Muscle layer of colon (tissue), 2 donors: ENCODE results near the gene ADM.

Experiments
- H3K27ac ChIP-seq: one replicate; pipeline ENCODE4 v1.7.0; 2013; ENCODE audit warnings: low read depth, mild to moderate bottlenecking, low read length, moderate library complexity
- H3K27me3 ChIP-seq, 2 donors: one replicate each; pipeline ENCODE4 v1.7.0; 2013; ENCODE audit warnings: low read length in 2 of 2, mild to moderate bottlenecking in 2 of 2; ENCODE audit not compliant: insufficient read depth in 2 of 2, control insufficient read depth in 1 of 2
- H3K36me3 ChIP-seq: one replicate; pipeline ENCODE4 v1.7.0; 2013; ENCODE audit warnings: mild to moderate bottlenecking, low read length; ENCODE audit not compliant: insufficient read depth
- H3K4me1 ChIP-seq: one replicate; pipeline ENCODE4 v1.7.0; 2013; ENCODE audit warnings: mild to moderate bottlenecking, low read length; ENCODE audit not compliant: insufficient read depth
- H3K4me3 ChIP-seq, 2 donors: one replicate each; pipeline ENCODE4 v1.7.0; 2013; ENCODE audit warnings: low read length in 2 of 2, low read depth in 1 of 2, mild to moderate bottlenecking in 1 of 2, moderate library complexity in 1 of 2
- H3K9ac ChIP-seq: one replicate; pipeline ENCODE4 v1.7.0; 2013; ENCODE audit warnings: low read length
- H3K9me3 ChIP-seq: one replicate; pipeline ENCODE4 v1.7.0; 2013; ENCODE audit warnings: mild to moderate bottlenecking, low read length
- donor health status: abdominal sarcoma.
- donor health status: Adenocarcinoma of cecum.

Gene ADM

DNA sequence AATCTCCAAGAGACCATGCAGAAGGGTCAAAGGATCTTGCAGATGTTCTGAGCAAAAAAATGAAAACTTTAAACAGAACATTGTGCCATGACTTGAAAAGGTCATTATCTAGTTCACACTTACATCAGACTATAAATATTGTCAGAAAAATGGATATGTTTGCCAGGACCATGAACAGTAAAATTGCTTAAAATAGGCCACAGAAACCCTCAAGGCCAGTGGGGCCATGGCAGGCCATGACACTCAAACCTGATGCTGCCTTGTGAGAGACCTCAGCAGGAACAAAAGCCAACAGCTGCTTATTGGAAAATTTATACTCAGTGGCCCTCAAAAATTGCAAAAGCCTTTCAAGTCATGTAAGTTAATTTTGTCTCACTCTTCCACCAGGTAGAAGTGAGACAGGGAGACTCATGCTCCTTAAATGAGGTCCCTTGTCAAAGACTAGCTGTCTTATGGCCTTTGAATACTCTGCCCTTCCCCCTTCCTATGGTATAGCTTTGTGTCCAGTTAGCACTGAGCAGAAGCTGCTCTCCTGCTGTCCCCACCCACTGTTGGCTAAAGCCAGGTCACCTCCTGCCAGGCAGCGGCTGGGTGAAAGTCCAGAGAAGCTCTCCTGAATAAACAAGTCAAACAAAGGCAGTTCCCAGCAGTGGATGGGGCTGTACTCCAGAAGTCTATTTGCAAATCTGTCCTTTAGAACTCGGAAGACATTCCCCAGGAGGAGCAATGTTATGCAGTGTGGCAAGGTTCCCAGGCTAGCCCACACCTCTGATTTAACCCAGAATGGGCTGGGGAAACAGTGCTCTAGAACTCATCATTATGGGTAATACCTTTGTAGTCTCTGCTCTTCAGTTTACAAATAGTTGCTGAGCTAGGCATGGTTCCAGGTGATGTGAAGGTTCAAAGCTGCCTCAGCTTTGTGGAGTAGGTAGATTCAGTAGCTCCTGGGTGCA is 21.4 kb downstream of the ADM start:
- no peaks in the 10 kb centered on the region for H3K27me3 ChIP-seq
- no peaks in the 10 kb centered on the region for H3K9me3 ChIP-seq
- no peak overlapping the region for H3K4me3 ChIP-seq
- peak overlapping the region; percentile 35 for H3K27ac ChIP-seq
- no peak overlapping the region for H3K9ac ChIP-seq
- H3K36me3 ChIP-seq, result no peaks in the 10 kb centered on the region
- peaks cover 67% of the 10 kb centered on the region for H3K4me1 ChIP-seq

DNA sequence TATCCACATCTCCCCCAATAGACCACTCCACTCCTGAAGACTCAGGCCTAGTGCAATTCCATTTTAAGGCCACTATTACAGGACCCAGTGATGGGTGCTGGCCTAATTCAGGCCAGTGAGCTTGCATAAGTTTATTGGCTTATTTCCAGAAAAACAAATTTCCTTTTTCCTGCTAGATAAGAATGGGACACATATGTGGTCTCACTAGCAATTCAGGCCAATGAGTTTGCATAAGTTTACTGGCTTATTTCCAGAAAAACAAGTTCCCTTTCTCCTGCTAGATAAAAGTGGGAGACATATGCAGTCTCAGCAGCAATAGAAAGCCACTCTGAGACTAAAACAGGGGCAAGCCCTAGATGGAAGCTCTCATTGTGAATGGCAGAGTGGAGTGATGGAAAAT is 22.4 kb downstream of the ADM start:
- Histone ChIP-seq H3K27ac (no peak overlapping the region), H3K4me1 (peaks cover 61% of the 10 kb centered on the region), H3K4me3 (no peak overlapping the region), H3K36me3 (no peaks in the 10 kb centered on the region), H3K9ac (no peak overlapping the region), H3K27me3 (no peaks in the 10 kb centered on the region), H3K9me3 (no peaks in the 10 kb centered on the region)

DNA sequence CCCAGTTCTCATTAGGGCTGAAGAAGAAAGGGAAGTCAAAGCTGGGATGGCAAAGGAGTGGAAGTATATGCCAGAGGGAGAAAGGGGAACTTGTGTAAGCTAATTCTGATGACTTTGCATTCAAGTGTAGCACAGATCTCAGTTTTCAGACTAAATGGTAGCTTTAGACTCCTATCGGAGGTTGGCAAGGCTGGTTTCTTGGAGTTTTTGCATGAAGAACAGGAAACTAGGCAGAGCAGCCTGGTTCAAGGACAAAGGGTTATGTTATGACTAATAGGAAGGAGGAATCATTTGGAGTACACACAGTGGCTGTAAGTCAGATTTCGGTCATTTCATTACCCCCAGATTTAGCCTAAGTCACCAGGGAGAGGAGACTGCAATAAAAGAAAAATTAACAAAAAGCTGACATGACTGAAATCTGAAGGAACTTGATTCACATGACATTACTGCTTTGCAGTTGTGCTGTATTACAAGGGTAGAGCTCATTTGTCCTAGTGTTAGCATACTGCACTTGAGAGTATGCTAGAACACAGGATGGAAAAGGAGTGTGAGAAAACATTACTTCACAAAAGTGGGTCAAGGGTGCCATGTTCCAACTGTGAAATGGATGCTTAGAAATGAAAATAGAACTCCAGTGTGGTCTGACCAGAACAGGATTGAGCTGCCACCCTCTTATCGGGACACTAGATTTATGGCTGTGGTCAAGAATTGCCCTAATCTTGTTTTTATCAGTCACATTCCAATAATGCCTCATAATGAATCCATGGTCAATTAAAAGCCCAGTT is 23.6 kb downstream of the ADM start:
- Histone ChIP-seq H3K4me3 (peak overlapping the region in 1 of 2 donors; percentile 3), H3K4me1 (peaks cover 49% of the 10 kb centered on the region), H3K9ac (no peak overlapping the region), H3K36me3 (no peaks in the 10 kb centered on the region), H3K9me3 (no peaks in the 10 kb centered on the region), H3K27ac (no peak overlapping the region), H3K27me3 (no peaks in the 10 kb centered on the region)

DNA sequence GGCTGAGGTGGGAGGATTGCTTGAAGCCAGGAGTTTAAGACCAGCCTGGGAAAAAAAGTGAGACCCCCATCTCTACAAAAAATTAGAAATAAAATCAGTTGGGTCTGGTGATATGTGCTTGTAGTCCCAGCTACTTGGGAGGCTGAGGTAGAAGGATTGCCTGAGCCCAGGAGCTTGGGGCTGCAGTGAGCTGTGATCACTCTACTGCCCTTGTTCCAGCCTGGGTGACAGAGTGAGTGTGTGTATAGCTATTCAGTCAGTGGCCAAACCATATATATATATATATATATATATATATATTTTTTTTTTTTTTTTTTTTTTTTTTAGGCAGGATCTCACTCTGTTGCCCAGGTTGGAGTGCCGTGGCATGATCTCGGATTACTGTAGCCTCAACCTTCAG is 24.5 kb downstream of the ADM start:
- no peak overlapping the region for H3K27ac ChIP-seq
- H3K9ac ChIP-seq, result no peak overlapping the region
- no peaks in the 10 kb centered on the region for H3K27me3 ChIP-seq
- H3K36me3 ChIP-seq, result no peaks in the 10 kb centered on the region
- peaks cover 45% of the 10 kb centered on the region for H3K4me1 ChIP-seq
- no peaks in the 10 kb centered on the region for H3K9me3 ChIP-seq
- H3K4me3 ChIP-seq, result no peak overlapping the region

DNA sequence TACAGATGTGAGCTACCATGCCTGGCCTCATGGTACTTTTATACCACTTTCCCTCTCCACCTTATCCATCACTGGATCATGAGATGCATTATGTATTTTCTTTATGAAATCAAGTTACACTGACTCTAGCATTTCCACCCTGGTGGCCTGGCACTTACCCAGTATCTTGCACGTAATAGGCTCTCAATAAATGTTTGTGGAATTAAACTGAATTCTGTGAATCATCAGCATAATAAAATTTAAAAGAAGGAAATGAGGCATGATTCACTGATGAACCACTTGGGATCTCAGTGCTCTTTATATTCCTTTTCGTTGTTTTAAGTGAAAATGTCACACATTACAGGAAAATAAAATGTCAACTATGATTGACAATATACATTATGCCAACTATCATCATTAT is 25.1 kb downstream of the ADM start:
- Histone ChIP-seq H3K36me3 (no peaks in the 10 kb centered on the region), H3K9ac (no peak overlapping the region), H3K27me3 (no peaks in the 10 kb centered on the region), H3K27ac (no peak overlapping the region), H3K4me3 (no peak overlapping the region), H3K4me1 (peaks cover 40% of the 10 kb centered on the region), H3K9me3 (no peaks in the 10 kb centered on the region)

DNA sequence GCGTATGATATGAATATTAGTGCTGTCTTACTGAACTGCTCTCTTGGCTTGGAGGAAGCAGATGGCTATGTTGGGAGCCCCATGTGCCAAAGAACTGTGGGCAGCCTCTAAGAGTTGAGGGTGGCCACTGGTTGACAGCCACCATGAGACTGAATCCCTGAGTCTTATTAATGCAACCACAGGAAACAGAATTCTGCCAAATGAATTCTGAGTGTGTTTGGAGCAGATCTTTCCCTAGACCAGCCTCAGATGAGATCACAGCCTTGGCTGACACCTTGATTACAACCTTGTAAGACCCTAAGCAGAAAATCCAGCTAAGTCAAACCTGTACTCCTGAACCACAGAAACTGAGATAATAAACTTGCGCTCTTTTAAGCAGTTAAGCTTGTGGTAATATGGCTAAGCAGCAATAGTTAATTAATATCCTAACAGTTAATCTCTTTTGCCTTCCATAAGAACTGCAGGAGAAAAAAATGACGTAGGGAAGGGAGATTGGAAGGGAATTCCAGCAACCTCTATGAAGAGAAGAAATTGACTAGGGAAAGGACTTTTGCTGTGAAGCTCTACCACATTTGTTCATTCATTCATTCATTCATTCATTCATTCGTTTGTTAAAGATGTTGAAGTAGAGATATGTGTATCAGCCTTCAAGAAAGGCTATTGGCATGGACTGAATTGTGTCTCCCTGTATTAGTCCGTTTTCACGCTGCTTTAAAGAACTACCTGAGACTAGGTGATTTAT is 26.8 kb downstream of the ADM start:
- no peaks in the 10 kb centered on the region for H3K36me3 ChIP-seq
- no peaks in the 10 kb centered on the region for H3K27me3 ChIP-seq
- H3K9me3 ChIP-seq, result no peaks in the 10 kb centered on the region
- H3K9ac ChIP-seq, result no peak overlapping the region
- H3K27ac ChIP-seq, result no peak overlapping the region
- H3K4me3 ChIP-seq, result no peak overlapping the region
- peaks cover 23% of the 10 kb centered on the region for H3K4me1 ChIP-seq

DNA sequence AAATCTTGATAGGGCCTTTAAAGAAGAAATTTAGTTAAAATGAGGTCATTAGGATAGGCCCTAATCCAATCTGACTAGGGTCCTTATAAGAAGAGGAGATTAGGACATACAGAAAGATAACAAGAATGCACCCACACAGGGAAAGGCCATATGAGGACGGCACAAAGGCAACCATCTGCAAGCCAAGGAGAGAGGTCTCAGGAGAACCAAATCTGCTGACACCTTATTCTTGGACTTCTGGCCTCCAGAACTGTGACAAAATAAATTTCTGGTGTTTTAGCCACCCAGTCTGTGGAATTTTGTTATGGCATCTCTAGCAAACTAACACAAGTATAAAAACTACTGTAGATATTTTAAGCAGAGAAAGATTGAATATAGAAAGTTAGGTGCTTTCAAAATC is 28.6 kb downstream of the ADM start:
- Histone ChIP-seq H3K4me1 (peaks cover 8% of the 10 kb centered on the region), H3K9me3 (no peaks in the 10 kb centered on the region), H3K9ac (no peak overlapping the region), H3K27me3 (no peaks in the 10 kb centered on the region), H3K4me3 (no peak overlapping the region), H3K27ac (no peak overlapping the region), H3K36me3 (no peaks in the 10 kb centered on the region)

DNA sequence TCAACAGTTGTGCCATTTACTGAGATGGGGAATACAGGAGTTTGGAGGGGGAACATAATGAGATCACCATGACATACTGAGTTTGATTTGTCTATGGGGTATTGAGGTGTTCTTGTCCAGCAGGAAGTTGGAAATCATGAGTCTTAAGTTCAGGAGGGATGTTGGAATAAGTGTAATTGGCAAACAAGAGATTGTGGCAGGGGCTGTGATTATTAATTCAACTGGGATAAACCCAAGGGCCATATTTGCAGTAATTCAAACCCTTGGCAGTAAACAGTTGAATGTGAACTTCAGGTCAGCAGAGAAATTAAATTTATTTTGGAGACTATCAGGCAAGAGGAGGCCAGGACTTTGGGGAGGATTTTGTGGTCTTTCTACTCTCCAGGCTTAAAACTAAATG is 33.4 kb downstream of the ADM start:
- H3K4me3 ChIP-seq, result no peak overlapping the region
- H3K4me1 ChIP-seq, result no peaks in the 10 kb centered on the region
- no peaks in the 10 kb centered on the region for H3K9me3 ChIP-seq
- H3K9ac ChIP-seq, result no peak overlapping the region
- no peaks in the 10 kb centered on the region for H3K27me3 ChIP-seq
- no peak overlapping the region for H3K27ac ChIP-seq
- no peaks in the 10 kb centered on the region for H3K36me3 ChIP-seq

DNA sequence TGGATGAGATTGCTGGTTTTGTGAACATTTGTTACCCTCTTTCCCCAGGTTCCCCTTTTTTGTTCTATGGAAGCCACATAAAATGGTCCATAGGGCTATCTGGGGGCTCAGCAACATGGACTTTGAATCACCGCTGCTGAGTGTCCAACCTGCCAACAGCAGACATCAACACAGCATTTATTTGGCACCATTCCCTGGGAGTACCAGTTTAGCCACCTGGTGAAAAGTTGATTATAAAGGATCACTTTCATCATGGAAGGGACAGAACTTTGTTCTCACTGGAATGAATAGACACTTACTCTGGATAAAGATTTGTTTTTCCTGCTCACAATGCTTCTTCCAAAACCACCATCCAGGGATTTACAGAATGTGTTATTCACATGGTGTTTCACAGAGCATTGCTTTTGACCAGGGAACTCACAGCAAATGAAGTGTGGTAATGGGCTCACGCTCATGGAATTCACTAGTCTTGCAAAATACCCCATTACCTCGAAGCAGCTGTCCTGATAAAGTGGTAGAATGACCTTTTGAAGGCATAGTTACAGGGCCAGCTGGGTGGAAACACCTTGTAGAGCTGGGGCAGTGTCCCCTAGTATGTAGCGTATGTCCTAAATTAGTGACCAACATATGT is 43.9 kb downstream of the ADM start:
- no peak overlapping the region for H3K27ac ChIP-seq
- no peaks in the 10 kb centered on the region for H3K36me3 ChIP-seq
- no peaks in the 10 kb centered on the region for H3K4me1 ChIP-seq
- no peaks in the 10 kb centered on the region for H3K27me3 ChIP-seq
- no peak overlapping the region for H3K9ac ChIP-seq
- H3K4me3 ChIP-seq, result no peak overlapping the region
- no peaks in the 10 kb centered on the region for H3K9me3 ChIP-seq

DNA sequence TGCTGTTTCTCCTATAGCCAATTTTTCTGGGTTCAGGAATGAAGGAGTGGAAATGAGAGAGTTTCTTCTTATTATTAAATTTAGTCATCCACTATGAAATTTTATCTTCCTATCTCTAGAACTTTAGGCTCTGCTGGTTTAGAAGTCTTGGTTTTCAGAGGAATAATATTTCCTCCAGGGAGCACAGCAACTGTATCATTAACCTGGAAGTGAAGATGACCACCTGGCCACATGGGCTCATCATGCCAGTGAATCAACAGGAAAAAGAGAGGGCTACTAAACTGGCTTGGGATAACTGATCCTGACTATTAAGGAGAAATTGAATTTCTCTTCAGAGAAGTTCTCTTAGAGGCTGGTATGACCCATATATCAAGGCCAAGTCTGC is 44.4 kb downstream of the ADM start:
- no peaks in the 10 kb centered on the region for H3K36me3 ChIP-seq
- H3K27ac ChIP-seq, result no peak overlapping the region
- no peak overlapping the region for H3K9ac ChIP-seq
- no peak overlapping the region for H3K4me3 ChIP-seq
- H3K27me3 ChIP-seq, result no peaks in the 10 kb centered on the region
- no peaks in the 10 kb centered on the region for H3K4me1 ChIP-seq
- no peaks in the 10 kb centered on the region for H3K9me3 ChIP-seq

DNA sequence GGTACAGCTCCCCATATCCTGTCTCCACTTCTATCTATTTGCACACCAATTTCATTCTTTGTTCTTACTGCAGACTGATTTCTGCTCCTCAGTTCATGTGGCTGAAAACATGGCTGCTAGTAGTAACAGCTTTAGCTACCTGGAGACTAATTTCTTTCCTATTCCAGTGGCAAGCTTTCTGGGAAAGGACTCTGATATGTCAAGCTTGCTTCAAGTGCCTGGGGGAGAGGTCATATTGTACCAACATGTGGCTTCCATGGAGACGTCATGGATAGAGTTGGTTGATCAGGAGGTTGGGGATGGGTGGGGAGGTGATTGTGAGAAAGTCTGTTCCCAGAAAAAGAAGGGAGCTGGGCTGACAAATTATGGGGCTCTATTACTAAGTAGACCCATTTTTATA is 44.9 kb downstream of the ADM start:
- Histone ChIP-seq H3K27me3 (no peaks in the 10 kb centered on the region), H3K9ac (no peak overlapping the region), H3K4me3 (no peak overlapping the region), H3K4me1 (no peaks in the 10 kb centered on the region), H3K36me3 (no peaks in the 10 kb centered on the region), H3K9me3 (no peaks in the 10 kb centered on the region), H3K27ac (no peak overlapping the region)
